Hepatocyte (in vitro differentiated cells): ENCODE measurements around the gene NOMO2.
"Not testable (repeated sequence)": the region's sequence is repeated elsewhere in the genome, so short reads cannot be mapped to it uniquely, and the experiment has no call there.

ENCODE experiments used
- EZH2 ChIP-seq: fragments of 200-600 bp; sonication (generic); IDR thresholded peaks from 2 replicates; pipeline ENCODE4 v1.6.1; 2016; ENCODE audit warnings: antibody characterized with exemption, mild to moderate bottlenecking, borderline replicate concordance
- TF ChIP-seq, protein P1 (sequence below): fragments of 200-600 bp; sonication (generic); IDR thresholded peaks from 2 replicates; pipeline ENCODE4 v1.5.1; 2016; ENCODE audit warnings: antibody characterized with exemption, mild to moderate bottlenecking; ENCODE audit not compliant: poor library complexity

DNA sequence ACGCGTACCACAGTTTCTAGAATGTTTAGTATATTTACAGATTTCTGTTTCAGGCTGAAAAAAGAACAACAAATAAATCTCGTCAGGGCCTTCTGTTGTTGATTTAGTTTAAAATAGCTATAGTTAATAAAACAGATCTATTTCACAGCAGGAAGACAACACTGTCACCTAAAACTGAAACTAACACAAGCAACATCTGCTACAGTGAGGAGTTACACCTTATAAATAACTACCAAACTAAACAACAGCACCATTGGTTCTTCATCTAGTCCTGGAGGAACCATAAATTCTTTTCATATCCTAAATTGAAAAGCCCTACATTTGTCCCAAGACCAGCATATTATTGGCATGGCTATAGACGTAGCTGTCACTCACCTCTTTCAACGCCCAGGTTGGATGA lies 15.0 kb downstream of the NOMO2 start:
- TF ChIP-seq, protein P1, sequence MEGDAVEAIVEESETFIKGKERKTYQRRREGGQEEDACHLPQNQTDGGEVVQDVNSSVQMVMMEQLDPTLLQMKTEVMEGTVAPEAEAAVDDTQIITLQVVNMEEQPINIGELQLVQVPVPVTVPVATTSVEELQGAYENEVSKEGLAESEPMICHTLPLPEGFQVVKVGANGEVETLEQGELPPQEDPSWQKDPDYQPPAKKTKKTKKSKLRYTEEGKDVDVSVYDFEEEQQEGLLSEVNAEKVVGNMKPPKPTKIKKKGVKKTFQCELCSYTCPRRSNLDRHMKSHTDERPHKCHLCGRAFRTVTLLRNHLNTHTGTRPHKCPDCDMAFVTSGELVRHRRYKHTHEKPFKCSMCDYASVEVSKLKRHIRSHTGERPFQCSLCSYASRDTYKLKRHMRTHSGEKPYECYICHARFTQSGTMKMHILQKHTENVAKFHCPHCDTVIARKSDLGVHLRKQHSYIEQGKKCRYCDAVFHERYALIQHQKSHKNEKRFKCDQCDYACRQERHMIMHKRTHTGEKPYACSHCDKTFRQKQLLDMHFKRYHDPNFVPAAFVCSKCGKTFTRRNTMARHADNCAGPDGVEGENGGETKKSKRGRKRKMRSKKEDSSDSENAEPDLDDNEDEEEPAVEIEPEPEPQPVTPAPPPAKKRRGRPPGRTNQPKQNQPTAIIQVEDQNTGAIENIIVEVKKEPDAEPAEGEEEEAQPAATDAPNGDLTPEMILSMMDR, result not testable (repeated sequence)
- TF ChIP-seq EZH2, result not testable (repeated sequence)
